Spleen (tissue), 11 donors: ENCODE data around the gene METTL13. TPM values are rescaled to one million over a fixed set of nuclear protein-coding genes. Genes with fewer than 3 reads are reported as not detected.

Source experiments
- DNase-seq: peaks from one replicate; pipeline ENCODE4 v3.0.0-alpha.2; 2020
- H3K27ac ChIP-seq, 8 donors: fragments of 200-600 bp; sonication (generic) in 7 of 8; 1 replicate in 4 of 8; 2 replicates in 4 of 8; pipeline versions ENCODE4 v1.5.0 to v1.8.0; 2016 to 2021; ENCODE audit warnings: inconsistent platforms in 4 of 8, mild to moderate bottlenecking in 4 of 8, moderate library complexity in 1 of 8
- H3K27me3 ChIP-seq, 7 donors: fragments of 200-600 bp; sonication (generic) in 6 of 7; replicated peaks in 1 of 7; 1 replicate in 4 of 7; 2 replicates in 3 of 7; pipeline versions ENCODE4 v1.5.0 to v1.8.0; 2016 to 2021; ENCODE audit warnings: inconsistent platforms in 3 of 7, mild to moderate bottlenecking in 1 of 7
- H3K36me3 ChIP-seq, 6 donors: fragments of 200-600 bp; sonication (generic) in 5 of 6; 1 replicate in 4 of 6; 2 replicates in 2 of 6; pipeline versions ENCODE4 v1.5.0 to v1.8.0; 2016 to 2021; ENCODE audit warnings: inconsistent platforms in 2 of 6
- H3K4me1 ChIP-seq, 6 donors: fragments of 200-600 bp; sonication (generic) in 5 of 6; 1 replicate in 3 of 6; 2 replicates in 3 of 6; pipeline versions ENCODE4 v1.5.0 to v1.8.0; 2016 to 2021; ENCODE audit warnings: inconsistent platforms in 3 of 6
- H3K4me3 ChIP-seq, 8 donors: fragments of 200-600 bp; sonication (generic) in 7 of 8; 1 replicate in 4 of 8; 2 replicates in 4 of 8; pipeline versions ENCODE4 v1.5.0 to v1.8.0; 2016 to 2021; ENCODE audit warnings: inconsistent platforms in 4 of 8, mild to moderate bottlenecking in 4 of 8, moderate library complexity in 2 of 8
- H3K9me3 ChIP-seq, 8 donors: fragments of 200-600 bp; sonication (generic) in 7 of 8; 1 replicate in 4 of 8; 2 replicates in 4 of 8; pipeline versions ENCODE4 v1.5.0 to v1.8.0; 2016 to 2021; ENCODE audit warnings: inconsistent platforms in 4 of 8
- POLR2A ChIP-seq, 3 donors: fragments of 450-650 bp; IDR thresholded peaks; one replicate each; pipeline ENCODE4 v1.5.1; 2017; ENCODE audit warnings: antibody characterized with exemption in 3 of 3, mild to moderate bottlenecking in 1 of 3
- POLR2AphosphoS5 ChIP-seq, 3 donors: sonication (generic); formaldehyde crosslinking; IDR thresholded peaks; one replicate each; pipeline ENCODE4 v1.5.1; 2017; ENCODE audit warnings: antibody characterized with exemption in 3 of 3
- WGBS, 5 donors: extraction: QIAGEN DNeasy Blood & Tissue Kit in 3 of 5; methylation state at CpG; one replicate each; pipeline versions ENCODE4 v1.1.5 to v1.1.7; 2013 to 2018; 5-methylcytosine and 5-hydroxymethylcytosine counted together
- intact Hi-C: fragments of 100-400 bp; cut with DNase I; formaldehyde crosslinking; loops from one replicate; pipeline ENCODE4 v1.15.0; 2023; ENCODE audit warnings: low total_unique reads
- polyA plus RNA-seq, 3 donors: library from polyadenylated mRNA; stranded (reverse); fragments of 200-250 nt; gene quantifications; one replicate each; pipeline ENCODE4 v1.2.1, GENCODE V29; 2013
- total RNA-seq, 7 donors: library from RNA; depleted of rRNA in 3 of 7; stranded (reverse); fragments of >200 nt in 3 of 7; fragmentation: NEBNext Ultra II Directional in 4 of 7; extraction: Animal tissue kit (Norgen Biotek cat#: 25700) in 4 of 7; gene quantifications; one replicate each; pipeline versions ENCODE4 v1.1.0 to v1.2.1, GENCODE V29; 2016 to 2021
- TF ChIP-seq, protein P1 (sequence below), 11 experiments: fragments of 200-600 bp in 7 of 11; fragments of 450-650 bp in 4 of 11; sonication (generic) in 4 of 11; IDR thresholded peaks in 8 of 11; conservative IDR thresholded peaks in 3 of 11; 1 replicate in 7 of 11; 2 replicates in 4 of 11; pipeline versions ENCODE4 v1.4.0 to v1.8.0; 2016 to 2021; ENCODE audit warnings: antibody characterized with exemption in 11 of 11, inconsistent platforms in 4 of 11, mild to moderate bottlenecking in 1 of 11
- donor health status: healthy with polysubstance abuse.
- donor health status: DM: no; HTN: no; CAD: no; lungs with moderate emphysema.
- donor health status: DM: no; HTN: no; CAD: no.
- donor health status: Bipolar disorder and iron deficiency.
- donor health status: healthy.
- donor health status: DM: no; HTN: no; CAD: no.
- donor health status: DM: yes; HTN: yes; CAD: no.

METTL13 gene
- total and polyA plus RNA-seq, 10 donors: 10.3 to 29.6 (median 24.8) TPM

- H3K4me1 ChIP-seq: peaks cover 0 to 23% (median 3%) of the 10 kb centered on the region in 6 donors
- H3K4me3 ChIP-seq: no peak overlapping the region
- no peaks in the 10 kb centered on the region for H3K9me3 ChIP-seq
- TF ChIP-seq POLR2A (IDR thresholded peaks at IDR 0.05) (no peak), POLR2AphosphoS5 (IDR thresholded peaks at IDR 0.05) (no peak)
- TF ChIP-seq, protein P1, sequence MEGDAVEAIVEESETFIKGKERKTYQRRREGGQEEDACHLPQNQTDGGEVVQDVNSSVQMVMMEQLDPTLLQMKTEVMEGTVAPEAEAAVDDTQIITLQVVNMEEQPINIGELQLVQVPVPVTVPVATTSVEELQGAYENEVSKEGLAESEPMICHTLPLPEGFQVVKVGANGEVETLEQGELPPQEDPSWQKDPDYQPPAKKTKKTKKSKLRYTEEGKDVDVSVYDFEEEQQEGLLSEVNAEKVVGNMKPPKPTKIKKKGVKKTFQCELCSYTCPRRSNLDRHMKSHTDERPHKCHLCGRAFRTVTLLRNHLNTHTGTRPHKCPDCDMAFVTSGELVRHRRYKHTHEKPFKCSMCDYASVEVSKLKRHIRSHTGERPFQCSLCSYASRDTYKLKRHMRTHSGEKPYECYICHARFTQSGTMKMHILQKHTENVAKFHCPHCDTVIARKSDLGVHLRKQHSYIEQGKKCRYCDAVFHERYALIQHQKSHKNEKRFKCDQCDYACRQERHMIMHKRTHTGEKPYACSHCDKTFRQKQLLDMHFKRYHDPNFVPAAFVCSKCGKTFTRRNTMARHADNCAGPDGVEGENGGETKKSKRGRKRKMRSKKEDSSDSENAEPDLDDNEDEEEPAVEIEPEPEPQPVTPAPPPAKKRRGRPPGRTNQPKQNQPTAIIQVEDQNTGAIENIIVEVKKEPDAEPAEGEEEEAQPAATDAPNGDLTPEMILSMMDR (IDR thresholded peaks at IDR 0.05 in 8 of 11, conservative IDR thresholded peaks at IDR 0.05 in 3 of 11): no peak
- DNase-seq: no peak
- H3K27ac ChIP-seq: no peak overlapping the region
- no peaks in the 10 kb centered on the region for H3K27me3 ChIP-seq
- 32 to 40% (median 34%) methylated on average over 2 of the region's 2 CpGs for WGBS, 5 donors
- intact Hi-C loops: loop anchor here (5.0 kb wide), 1 partner anchor 179 kb away; no protein-coding TSS in a partner anchor
- peaks cover 0 to 25% (median 6%) of the 10 kb centered on the region in 6 donors for H3K36me3 ChIP-seq
Measured at GRCh38 chr1:171803045-171803444, 21.6 kb downstream of the METTL13 start.

DNA sequence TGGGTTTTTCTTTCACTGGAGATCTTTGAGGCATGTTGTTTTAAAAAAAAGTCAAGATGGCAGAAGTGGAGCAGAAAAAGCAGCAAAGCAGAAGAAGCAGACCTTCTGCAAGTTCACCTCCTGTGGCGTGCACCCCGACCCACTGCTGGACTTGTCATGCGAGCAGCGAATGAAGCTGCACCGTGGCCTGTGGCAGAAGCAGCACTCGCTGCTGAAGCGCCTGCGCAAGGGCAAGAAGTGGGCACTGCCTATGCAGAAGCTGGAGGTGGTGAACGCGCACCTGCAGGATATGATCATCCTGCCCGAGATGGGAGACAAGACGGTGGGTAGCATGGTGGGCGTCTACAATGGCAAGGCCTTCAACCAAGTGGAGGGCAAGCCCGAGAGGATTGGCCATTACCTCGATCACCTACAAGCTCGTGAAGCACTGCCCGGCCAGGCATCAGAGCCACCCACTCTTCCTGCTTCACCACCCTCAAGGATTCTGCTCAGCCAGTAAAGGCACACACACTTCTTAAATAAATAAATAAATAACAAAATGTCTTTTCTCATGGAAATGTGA is 22.1 kb downstream of the METTL13 start:
- 90 to 98% (median 94%) methylated on average over 17 of the region's 17 CpGs for WGBS, 5 donors
- H3K9me3 ChIP-seq: no peaks in the 10 kb centered on the region
- H3K27me3 ChIP-seq: no peaks in the 10 kb centered on the region
- H3K27ac ChIP-seq: no peak overlapping the region
- DNase-seq: peak; percentile 67
- TF ChIP-seq, protein P1 (IDR thresholded peaks at IDR 0.05 in 8 of 11, conservative IDR thresholded peaks at IDR 0.05 in 3 of 11): no peak
- no peak for TF ChIP-seq POLR2A (IDR thresholded peaks at IDR 0.05)
- no peak for TF ChIP-seq POLR2AphosphoS5 (IDR thresholded peaks at IDR 0.05)
- no peak overlapping the region for H3K4me3 ChIP-seq
- peaks cover 0 to 23% (median 3%) of the 10 kb centered on the region in 6 donors for H3K4me1 ChIP-seq
- intact Hi-C loops: loop anchor here (5.0 kb wide), 1 partner anchor 179 kb away; no protein-coding TSS in a partner anchor
- H3K36me3 ChIP-seq: peaks cover 0 to 20% (median 4%) of the 10 kb centered on the region in 6 donors

DNA sequence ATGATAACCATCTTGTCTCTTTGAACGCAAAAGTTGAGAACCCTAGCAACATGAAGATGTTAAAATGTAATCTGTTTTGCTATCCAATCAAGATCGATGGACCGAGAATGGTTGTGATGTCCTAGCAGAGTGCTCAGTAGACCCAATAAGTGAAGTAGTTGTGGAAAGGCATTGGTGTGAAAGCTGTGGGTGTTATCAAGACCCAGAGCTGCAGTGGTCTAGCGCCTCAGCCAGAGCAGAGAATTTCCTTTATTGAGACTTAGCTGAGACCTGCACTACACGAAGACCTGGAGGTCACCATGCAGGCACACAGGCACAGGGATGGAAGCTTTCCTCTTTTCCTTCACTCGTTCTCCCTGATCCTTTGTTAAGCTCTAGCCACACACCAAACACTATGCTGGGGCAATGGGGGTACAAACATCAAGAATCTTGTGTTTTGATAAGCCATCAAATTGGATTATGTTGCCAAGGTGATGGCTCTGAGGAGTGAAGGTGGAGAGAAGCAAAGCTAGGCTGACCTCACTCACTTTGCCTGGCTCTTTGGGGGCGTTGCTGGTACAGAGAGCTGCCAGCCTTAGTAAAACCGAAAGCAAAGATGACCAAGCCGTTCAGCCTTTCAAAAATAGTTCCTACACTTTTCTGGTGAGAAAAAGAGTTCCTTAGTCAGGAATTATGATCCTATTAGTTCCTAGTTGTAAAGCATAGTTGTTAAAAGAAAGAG is 24.1 kb downstream of the METTL13 start:
- Histone ChIP-seq H3K27ac (peak overlapping the region in 3 of 8 donors; percentile 15 to 22 (median 16)), H3K36me3 (peaks cover 0 to 5% (median 0%) of the 10 kb centered on the region in 6 donors), H3K27me3 (no peaks in the 10 kb centered on the region), H3K9me3 (no peaks in the 10 kb centered on the region), H3K4me3 (peak overlapping the region in 1 of 8 donors; percentile 32), H3K4me1 (peaks cover 0 to 23% (median 3%) of the 10 kb centered on the region in 6 donors)
- intact Hi-C loops: no loop called here
- TF ChIP-seq POLR2A (IDR thresholded peaks at IDR 0.05) (no peak), POLR2AphosphoS5 (IDR thresholded peaks at IDR 0.05) (no peak)
- TF ChIP-seq, protein P1 (IDR thresholded peaks at IDR 0.05 in 8 of 11, conservative IDR thresholded peaks at IDR 0.05 in 3 of 11): no peak
- no peak for DNase-seq
- WGBS, 5 donors: 59 to 74% (median 66%) methylated on average over 9 of the region's 9 CpGs

DNA sequence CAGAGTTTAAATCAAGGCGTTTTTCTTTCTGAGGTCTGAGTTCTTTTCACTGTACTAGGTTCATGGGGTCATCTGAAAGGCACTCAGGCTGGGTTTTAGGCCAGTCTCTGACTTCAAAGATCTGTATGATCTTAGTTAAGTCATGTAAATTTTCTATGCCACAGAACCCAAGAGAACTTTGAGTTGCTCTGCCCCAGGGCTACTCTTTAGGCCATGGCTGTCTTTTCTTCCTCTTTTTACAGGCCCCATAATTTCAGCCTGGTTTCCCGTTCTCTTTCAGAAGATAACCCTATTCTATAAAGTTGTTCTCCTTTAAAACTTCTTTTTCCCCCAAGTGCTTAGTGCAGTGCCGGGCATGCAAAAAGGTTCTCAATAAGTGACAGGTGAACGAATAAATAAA is 26.1 kb downstream of the METTL13 start:
- H3K27me3 ChIP-seq: no peaks in the 10 kb centered on the region
- TF ChIP-seq POLR2AphosphoS5 (IDR thresholded peaks at IDR 0.05) (no peak), POLR2A (IDR thresholded peaks at IDR 0.05) (no peak)
- TF ChIP-seq, protein P1 (IDR thresholded peaks at IDR 0.05 in 8 of 11, conservative IDR thresholded peaks at IDR 0.05 in 3 of 11): no peak
- no peak overlapping the region for H3K4me3 ChIP-seq
- intact Hi-C loops: no loop called here
- H3K4me1 ChIP-seq: peaks cover 0 to 17% (median 3%) of the 10 kb centered on the region in 6 donors
- no peak overlapping the region for H3K27ac ChIP-seq
- 62 to 75% (median 66%) methylated on average over 4 of the region's 4 CpGs for WGBS, 5 donors
- no peak for DNase-seq
- no peaks in the 10 kb centered on the region for H3K9me3 ChIP-seq
- no peaks in the 10 kb centered on the region for H3K36me3 ChIP-seq
